ENCODE data around the gene CATSPER3. TPM values are rescaled to one million over a fixed set of nuclear protein-coding genes. Genes with fewer than 3 reads are reported as not detected.

CATSPER3 gene
- total RNA-seq, 1 donor from 2014 or later: 0.99 TPM

DNA sequence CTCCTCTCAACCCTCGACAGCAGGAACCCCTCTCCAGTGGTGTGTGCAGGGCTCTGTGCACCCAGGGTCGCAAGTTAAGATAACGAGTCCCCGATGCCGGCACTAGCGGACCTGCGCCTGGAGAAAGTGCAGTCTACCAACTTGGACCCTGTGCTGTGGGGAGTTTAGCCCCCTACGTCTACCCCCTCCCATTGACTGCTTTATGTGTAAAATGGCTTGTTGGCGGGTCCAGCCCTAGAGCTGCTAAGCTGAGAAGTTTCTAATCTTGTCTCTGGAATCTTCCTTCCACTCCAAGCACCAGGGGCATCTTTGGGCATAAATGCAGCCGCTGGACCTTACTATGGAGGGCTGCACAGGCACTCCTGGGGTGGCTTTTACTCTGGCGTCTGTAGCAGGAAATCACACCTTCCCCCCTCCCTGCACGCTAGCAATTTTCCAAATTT lies 73.5 kb downstream of the CATSPER3 start:
- no peak for DNase-seq (ENCODE audit: low spot score)

DNA sequence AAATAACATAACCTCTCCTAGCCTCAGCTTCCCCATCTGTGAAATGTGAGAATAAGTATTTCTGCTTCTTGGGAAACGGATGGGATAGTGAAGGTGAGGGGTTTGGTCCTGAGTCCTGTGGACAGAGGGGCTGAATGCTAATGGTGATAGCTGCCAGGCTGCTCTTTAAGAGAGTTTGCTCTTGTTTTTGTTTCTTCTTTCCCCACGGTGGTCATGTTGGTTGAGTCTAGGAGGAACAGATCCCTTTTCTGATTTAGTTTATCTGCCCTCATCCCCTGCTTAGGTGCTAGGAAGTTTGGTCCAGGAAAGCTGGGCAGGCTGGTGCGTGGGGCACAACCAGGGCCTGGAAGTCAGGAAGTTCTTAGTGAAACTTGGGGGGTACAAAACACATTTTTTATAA lies 74.0 kb downstream of the CATSPER3 start:
- DNase-seq (ENCODE audit: low spot score): no peak

DNA sequence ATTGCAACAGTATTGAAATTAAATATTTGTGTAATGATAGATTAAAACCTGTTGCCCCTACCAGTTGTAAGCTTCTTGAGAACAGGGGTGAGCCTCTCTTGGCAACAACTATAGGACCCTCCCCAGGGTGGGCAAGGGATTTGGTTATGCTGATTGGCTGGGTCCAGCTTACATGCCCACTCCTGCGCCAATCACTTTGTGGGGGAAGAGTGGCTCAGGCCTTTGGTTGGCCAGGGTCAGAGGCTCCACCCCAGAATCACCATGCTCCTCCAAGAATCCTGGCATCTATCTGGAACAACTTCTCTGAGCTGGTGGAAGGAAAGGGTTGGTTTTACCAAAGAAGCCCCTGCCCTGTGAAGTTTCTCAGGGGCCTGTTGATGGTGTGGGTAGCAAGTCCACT lies 74.9 kb downstream of the CATSPER3 start:
- DNase-seq (ENCODE audit: low spot score): no peak

DNA sequence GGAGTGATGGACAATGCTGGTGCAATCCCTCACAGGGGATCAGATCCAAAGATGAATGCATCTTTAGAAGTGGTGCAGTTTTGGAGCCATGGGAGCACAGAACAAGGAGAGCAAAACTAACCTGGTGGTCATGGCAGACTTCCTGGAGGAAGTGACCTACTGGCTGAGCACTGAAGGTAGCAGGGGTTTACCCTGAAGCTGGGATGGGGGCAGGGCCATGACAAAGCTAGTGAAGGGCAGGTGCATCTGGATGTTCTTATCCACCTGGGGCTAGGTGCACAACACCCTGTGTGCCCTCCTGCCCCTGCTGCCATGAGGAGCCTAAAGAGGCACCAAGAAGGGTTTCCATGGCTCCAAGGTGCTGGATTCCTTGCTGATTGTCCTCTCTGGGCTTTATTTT lies 77.8 kb downstream of the CATSPER3 start:
- DNase-seq (ENCODE audit: low spot score): no peak

DNA sequence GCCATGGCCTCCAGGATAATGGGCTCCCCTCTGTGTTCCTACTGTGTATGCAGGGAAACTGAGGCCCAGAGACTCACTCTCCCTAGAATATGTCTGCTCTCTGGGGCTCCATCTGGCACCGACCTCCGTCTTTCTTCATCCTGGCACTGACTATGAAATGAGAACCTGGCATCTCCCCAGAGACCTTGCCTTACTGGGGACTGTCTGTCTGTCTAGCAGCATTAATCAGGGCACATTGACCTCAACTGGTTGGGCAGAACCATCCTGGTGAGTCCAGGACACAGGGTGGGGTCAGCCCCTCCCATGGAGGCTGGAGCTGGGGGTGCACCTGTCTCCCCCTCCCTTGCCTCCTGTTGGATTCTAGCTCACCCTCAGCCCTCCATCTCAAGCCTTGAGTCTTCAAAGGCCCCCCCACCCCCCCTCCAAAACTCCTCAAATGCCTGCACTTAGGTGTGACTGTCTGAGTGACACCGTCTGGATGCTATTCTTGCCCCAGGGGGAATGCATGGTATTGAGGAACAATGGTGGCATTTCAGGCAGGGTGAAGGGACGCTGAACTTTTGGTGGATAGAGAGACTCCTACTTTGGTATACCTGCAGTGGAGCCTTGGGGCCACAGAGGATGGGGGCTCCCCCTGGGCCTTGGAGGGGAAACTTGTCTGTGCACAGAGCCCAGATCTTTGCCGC lies 79.1 kb downstream of the CATSPER3 start:
- DNase-seq (ENCODE audit: low spot score): no peak

DNA sequence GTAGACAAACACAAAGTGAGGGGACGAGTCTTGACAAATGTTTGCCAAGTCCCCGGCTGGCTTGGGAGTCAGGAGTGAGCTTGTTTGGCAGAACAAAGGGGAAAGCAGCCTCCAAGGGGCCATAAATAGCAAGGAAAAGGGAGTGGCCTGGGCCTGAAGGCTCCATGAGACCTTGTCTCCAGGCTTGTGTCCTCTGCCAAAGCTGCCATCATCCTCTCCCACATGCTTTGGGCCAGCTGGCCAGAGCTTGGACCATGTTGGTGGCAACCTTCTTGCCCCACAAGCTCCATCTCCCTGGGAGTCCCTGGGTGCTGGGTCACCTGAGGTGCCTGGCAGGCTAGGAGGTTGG lies 79.6 kb downstream of the CATSPER3 start:
- no peak for DNase-seq (ENCODE audit: low spot score)

DNA sequence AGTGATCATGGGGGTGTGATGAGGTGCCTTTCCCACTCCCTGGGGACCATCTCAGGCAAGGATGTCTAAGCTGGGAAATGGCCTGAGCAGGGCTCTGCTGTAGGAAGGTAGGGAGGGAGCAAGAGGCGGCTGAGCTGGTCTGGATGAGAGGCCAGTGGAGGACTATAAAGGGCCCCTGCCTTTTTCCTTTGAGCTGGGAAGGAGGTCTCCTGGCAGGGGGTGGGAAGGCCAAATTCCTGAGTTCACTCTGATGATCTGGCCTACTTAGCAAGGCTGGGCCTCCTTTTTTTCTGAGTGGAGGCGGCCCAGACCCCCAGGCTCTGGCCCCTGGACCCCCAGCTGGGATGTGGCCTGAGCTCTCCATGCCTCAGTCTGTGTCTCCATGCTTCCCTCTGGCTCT lies 80.6 kb downstream of the CATSPER3 start:
- no peak for DNase-seq (ENCODE audit: low spot score)

DNA sequence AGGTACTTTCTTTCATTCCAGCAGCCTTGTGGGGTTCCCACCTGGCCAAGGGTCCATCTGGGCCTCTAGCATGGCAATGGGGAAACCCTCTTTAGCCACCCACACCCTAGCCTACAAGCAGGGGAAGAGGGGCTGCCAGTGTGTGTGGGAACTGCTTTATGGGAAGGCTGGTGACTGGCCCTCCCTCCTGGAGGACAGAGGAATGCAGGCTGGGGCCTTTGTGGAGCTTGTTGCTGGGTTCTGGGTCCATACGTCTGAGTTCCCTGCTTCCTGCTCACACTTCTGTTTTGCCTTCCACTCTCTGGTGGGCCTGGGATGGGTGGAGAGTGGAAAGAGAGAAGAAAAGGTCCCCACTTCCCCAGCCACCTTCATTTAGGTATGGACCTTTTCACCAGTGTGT lies 81.2 kb downstream of the CATSPER3 start:
- DNase-seq (ENCODE audit: low spot score): no peak

DNA sequence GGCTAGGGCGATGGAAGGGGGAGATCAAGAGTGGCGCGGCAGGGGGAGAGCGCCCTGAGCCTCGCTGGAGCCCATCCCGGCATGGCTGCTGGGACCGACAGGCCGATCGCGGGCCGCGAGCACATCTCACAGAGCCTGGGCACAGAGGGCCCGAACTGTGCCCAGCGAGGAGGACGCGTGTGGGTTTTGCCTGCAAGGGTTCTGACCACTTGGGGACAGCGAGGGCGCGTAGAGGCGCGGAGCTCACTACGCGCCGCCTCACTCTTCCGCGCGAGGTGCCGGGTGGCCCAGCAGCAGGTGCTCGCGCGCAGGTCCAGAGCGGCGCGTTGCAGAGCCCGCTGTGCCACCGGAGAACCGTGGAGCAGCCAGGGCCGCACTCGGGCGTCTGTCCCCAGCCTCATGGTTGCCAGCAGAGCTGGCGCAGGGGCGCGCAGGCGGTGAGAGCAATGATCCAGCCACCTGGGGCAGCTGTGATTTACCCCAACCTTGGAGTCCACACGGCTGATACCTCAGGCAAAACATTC lies 82.6 kb downstream of the CATSPER3 start:
- DNase-seq (ENCODE audit: low spot score): no peak

DNA sequence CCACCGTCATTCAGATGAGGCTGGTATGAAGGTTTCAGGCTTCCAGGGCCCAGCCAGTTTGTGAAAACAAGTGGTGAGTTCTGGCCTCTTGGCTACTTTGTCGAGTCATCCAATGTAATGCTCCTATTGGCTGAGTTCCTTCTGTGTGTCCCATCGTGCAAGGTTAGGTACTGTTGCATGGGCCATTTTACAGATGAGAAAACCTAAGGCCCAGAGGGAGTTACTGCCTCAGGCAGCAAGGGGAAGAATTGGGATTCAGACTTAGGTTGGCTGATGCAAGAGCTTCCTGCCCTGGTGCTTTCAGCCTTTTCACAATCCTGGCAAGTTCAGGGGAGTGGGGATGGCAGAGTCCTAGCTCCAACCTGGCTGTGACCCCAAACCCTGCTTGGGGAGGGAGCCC lies 83.7 kb downstream of the CATSPER3 start:
- no peak for DNase-seq (ENCODE audit: low spot score)

DNA sequence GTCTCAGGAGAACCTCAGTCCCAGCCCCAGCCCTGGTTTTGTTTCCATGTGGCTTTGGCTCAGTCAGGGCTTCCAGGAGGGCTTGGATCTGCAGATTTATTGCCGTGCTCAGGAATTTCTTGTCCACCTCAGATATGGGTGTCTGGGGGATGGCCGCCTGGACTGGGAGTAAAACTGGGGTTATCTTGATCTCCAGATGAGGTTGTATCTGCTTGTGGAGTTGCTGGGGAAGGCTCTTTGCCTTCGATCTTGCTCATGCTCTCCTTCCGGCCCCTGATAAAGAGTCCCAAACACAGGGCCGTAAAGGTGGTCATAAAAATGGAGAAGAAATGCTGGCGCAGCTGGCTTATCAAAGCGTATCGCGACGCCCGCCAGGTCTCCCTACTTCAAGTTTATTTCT lies 84.2 kb downstream of the CATSPER3 start:
- DNase-seq (ENCODE audit: low spot score): no peak

DNA sequence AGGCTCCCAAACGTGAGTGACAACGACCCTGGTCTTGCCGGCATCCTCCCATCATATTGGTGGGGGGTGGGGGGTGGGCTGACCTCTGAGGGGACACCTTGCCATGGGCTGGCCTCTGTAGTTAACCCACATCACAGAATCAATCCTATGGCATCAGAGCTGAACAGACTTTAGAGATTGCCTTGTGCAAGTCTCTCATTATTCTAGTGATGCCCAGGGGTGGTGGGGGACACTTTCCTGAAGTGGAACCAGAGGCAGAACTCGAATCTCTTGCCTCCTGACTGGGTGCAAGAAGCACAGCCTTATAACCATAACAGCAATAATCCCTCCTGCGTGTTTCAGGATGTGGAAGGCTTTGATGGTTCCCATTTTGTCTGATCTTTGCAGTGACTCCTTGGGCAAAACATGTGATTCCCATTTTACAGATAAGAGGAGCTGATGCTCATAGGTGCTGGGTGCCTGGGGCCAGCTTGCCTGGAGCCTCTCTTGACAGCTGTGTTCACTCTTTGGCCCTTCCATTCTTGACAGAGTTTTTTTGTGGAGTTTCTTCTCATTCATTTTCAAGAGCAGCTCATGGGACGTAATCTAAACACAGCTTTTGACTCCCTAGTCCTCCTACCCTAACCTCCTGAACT lies 84.9 kb downstream of the CATSPER3 start:
- no peak for DNase-seq (ENCODE audit: low spot score)

DNA sequence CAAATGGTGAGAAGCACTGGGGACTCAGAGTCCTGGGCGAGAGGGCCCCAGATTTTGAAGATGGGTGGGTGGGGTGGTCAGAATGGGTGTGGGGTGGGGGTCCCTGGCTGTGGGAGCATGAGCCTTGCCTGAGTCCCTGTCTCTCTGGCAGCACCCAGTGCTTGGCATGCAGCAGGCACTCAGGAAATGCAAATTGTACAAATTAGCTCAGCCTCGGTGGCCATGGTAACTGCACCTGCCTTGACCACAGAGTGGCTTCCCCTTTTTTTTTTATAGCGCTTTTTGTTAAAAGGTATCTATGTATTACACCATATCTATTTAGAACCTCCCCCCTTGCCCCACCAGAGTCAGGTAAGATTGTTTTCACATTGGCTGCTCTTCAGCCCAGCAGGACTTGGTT lies 85.6 kb downstream of the CATSPER3 start:
- no peak for DNase-seq (ENCODE audit: low spot score)

DNA sequence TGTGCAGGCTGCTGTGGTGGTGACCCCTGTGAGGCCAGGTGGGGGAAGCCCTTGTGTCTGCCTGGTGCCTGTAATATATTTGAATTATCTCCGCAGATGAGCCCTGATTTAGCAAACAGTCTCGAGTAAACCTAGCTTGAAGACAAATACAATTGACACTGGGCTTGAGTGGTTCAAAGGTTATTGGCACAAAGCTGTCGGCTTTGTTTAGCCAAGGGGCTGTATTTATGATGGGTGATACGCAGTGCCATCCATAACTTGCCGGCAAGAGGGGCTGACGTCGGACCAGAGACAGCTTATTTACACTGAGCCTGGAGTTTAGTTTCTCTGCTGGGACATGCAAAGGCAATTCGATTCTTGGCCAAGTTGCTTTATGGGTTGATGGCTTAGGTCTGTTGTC lies 86.3 kb downstream of the CATSPER3 start:
- no peak for DNase-seq (ENCODE audit: low spot score)

DNA sequence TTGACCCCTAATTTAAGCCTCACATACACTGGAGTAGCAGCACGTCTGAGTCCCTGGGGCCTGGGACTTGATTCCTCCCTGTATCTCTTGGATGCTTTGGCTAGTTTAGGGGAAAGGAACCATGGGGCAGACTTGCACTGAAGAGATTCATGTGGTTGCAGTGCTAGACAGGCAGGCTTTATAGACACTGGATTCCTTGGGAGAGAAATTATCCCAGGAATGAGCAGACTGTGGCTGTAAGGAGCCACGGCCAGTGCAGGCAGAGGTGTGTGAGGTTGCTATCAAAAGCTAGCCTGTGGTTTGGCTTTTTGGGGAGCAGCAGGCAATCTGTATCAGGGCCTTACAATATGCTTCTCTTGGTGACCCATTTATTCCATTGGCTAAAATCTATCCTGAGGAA lies 86.8 kb downstream of the CATSPER3 start:
- DNase-seq (ENCODE audit: low spot score): no peak

DNA sequence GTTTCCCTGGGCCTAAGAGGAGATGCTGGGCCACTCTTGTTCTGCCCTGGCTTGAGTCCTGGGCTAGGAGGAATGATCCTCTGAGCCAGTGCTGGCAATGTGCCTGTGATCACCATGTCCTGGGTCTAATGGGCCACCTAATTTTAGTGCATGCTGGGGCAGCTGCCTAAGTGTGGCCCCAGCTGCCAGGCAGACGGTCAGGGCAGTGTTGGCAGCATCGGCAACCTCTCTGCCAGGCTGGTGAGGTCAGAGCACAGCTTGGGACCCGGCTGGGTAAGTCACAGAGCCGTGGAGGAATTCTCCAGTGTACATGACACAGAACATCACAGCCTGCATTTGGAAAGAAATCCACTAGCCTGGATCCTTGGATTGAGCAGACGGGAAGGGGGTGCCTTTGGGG lies 87.7 kb downstream of the CATSPER3 start:
- no peak for DNase-seq (ENCODE audit: low spot score)

DNA sequence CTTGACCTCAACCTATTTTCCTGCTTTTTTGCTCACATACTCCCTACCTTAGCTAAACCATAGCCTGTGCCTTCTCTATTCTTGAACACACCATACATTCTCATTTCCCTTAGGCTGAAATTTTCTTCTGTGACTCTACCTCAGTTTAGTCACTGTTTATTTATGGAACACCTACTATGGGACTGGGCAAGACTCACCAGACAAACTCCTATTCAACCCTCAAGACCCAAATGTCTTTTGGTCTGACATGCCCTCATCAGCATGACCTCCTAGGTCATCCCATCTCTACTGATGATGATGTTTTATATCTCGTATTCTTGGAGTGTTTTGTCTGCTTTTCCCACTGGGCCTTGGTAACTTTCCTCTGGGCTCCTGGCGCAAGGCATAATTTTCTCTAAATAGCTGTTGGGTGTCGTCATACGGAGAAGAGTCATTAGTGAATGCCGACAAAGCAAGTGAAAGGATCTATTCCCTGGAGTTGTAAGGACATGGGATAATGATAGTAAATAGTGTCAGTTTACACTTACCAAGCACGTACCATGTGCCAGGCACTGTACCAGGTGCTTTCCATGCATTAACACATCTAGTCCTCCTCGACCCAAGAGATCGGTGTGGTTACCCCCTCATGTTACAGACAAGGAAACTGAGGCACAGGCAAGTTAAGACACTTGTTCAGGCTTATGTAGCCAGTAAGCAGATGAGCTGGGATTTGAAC lies 88.8 kb downstream of the CATSPER3 start:
- DNase-seq (ENCODE audit: low spot score): no peak

DNA sequence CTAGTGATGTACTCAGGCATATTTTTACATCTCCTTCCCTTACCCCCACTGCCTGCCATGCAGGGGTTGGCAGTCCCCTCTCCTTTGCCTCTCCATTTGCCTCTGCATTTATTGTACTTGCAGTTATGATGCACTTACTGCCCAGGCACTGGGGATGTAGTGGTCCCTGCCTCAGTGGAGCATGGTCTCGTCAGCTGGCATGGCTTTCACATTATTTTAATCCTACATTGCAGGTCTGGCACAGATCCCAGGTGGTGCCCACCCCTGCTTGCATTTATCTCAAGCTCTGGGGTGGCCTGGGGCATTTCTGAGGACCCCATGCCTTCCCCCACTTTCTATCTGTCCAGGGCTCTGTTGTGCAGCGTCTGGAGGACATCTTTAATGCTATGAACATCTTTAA lies 89.5 kb downstream of the CATSPER3 start:
- no peak for DNase-seq (ENCODE audit: low spot score)

DNA sequence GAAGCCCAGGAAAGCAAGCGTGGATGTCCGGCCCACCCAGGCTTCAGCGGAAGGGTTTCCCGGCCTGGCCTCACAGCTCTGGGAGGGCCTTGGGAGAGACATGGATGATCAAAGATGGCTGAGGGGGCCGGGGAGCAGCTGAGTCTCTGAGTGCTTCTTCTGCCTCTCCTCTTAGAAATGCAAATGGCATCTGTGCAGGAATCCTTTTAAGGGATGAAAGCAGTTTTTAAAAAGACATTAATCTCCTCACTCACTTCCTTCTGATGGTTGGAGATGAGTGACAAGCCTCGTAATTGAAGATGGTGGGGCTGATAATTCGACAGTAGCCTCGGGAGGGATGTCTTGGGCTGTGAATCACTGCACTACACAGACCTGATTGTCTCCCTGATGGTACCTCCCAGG lies 90.6 kb downstream of the CATSPER3 start:
- DNase-seq (ENCODE audit: low spot score): no peak

DNA sequence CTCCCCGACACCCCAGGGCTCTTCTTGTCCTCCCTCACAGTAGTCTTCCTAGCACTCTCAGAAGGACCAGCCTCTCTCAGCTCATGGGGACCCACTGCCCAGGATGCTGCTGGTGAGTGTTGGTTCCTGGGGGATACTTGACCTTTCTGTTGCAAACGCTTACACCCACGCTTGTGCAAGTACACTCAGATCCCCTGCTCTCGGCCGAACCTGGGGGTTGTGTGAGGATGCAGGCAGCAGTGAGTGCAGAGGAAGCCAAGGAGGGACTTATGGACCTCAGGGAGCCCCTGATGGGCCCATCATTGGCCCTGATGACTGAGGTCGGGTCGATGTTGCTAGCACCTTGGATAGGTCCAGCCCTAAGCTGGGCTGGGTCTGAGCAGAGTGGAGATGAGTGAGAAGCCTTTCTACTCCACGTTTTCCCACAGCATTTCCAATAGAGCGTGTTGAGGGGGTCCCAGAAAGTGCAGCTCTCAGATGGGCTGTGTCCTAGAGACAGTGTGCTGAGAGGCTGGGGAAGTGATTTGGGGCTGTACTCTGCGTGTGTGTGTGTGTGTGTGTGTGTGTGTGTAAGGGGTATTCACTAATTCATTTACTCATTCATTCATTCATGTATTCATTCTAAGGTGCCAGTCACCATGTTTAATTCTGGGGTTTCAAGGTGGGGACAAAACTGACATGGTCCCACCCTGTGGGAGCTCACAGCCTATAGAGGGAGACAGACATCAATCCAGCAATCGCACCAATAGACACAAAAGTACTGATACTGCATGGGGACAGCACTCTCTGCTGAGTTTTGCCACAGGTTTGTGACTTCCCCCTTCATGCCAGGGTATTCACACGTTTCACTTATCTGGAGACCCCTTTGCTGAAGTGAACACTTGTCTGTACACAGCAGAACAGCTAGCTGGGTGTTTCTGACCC lies 91.6 kb downstream of the CATSPER3 start:
- no peak for DNase-seq (ENCODE audit: low spot score)

DNA sequence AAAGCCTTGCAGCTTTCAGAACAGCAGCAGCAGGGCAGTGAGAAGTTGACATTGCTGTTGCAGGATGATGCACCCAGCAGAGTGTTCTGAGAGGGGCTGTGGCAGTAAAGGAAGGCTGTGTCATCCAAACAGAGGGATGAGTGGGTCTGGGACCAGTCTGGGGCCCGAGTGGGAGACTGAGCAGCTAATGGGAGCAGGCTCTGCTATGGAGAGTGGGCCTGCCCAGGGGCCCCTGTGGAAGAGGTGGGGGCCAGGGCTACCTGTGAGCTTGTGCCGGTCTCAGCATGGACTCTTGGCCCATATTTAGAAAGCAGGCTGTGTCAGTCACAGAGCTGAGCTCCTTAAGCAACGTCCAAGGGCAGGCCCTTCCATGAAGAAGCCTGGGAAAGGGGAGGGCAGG lies 92.3 kb downstream of the CATSPER3 start:
- no peak for DNase-seq (ENCODE audit: low spot score)

DNA sequence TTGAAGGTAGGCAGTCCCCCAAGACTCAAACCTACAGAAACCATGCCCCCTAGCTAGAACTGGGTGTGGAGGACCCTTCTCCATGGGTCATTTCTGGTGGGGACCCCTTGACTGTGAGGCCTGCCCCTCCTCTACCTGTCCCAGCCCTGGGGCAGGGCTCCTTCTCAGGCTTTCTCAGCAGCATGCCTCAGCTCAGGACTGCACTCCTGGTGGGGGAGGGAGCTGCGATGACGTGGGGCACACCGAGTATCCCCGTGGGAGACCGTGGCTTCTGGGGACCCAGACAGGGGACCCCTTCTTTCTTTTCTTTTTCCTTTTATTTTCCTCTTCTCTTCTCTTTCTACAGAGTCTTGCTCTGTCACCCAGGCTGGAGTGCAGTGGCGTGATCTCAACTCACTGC lies 93.3 kb downstream of the CATSPER3 start:
- DNase-seq (ENCODE audit: low spot score): no peak
